Caco-2 (cell line): ENCODE data around the gene LRP1. TPM values are rescaled to one million over a fixed set of nuclear protein-coding genes. Genes with fewer than 3 reads are reported as not detected.

Source experiments
- BruUV-seq: library from RNA; stranded (reverse); fragments of 400-500 nt; replicated peaks from 2 replicates; lab custom pipeline; 2021; lab: Mats Ljungman, UMichigan
- CTCF ChIA-PET: fragments of 300-600 bp; sonication (Branson Sonifier 250); formaldehyde crosslinking; loops from one replicate; lab custom pipeline; 2022; ENCODE audit warnings: antibody characterized with exemption; lab: Charles Lee
- POLR2A ChIA-PET: fragments of 300-600 bp; sonication (Branson Sonifier 250); formaldehyde crosslinking; loops from one replicate; lab custom pipeline; 2022; ENCODE audit warnings: antibody characterized with exemption; lab: Charles Lee
- DNase-seq, 2 experiments: peaks; one replicate each; pipeline versions ENCODE4 v3.0.0 to v3.0.0-alpha.2; 2020 to 2022
- H3K27me3 ChIP-seq: replicated peaks from 2 replicates; pipeline ENCODE4 v1.6.0; 2011; ENCODE audit warnings: low read length; ENCODE audit not compliant: control insufficient read depth, insufficient read depth
- H3K36me3 ChIP-seq: 2 replicates; pipeline ENCODE4 v1.5.1; 2011; ENCODE audit warnings: low read length; ENCODE audit not compliant: control insufficient read depth, insufficient read depth
- H3K4me1 ChIP-seq: fragments of 250-450 bp; sonication (Bioruptor Pico); 2 replicates; pipeline ENCODE4 v1.5.1; 2020; ENCODE audit warnings: mild to moderate bottlenecking
- H3K4me3 ChIP-seq: 2 replicates; pipeline ENCODE4 v1.5.1; 2011; ENCODE audit warnings: low read depth, mild to moderate bottlenecking, control low read depth, low read length
- H3K9me3 ChIP-seq: fragments of 250-450 bp; sonication (Bioruptor Pico); 2 replicates; pipeline ENCODE4 v1.5.1; 2020; ENCODE audit warnings: mild to moderate bottlenecking, moderate library complexity
- H3K27ac Mint-ChIP-seq: one replicate; pipeline ENCODE4 v1.8.0; 2022; ENCODE audit warnings: mixed read lengths; ENCODE audit not compliant: unreplicated experiment
- H3K27me3 Mint-ChIP-seq: one replicate; pipeline ENCODE4 v1.8.0; 2022; ENCODE audit warnings: mixed read lengths; ENCODE audit not compliant: insufficient read depth, unreplicated experiment
- H3K36me3 Mint-ChIP-seq: one replicate; pipeline ENCODE4 v1.8.0; 2022; ENCODE audit warnings: mild to moderate bottlenecking, mixed read lengths; ENCODE audit not compliant: insufficient read depth, unreplicated experiment
- H3K4me1 Mint-ChIP-seq: one replicate; pipeline ENCODE4 v1.8.0; 2022; ENCODE audit warnings: low read depth, mixed read lengths; ENCODE audit not compliant: unreplicated experiment
- H3K4me3 Mint-ChIP-seq: one replicate; pipeline ENCODE4 v1.8.0; 2022; ENCODE audit warnings: mild to moderate bottlenecking, moderate library complexity, mixed read lengths; ENCODE audit not compliant: unreplicated experiment
- H3K9me3 Mint-ChIP-seq: one replicate; pipeline ENCODE4 v1.8.0; 2022; ENCODE audit warnings: mixed read lengths; ENCODE audit not compliant: unreplicated experiment
- intact Hi-C: fragments of 100-400 bp; cut with micrococcal nuclease; formaldehyde crosslinking; loops from one replicate; pipeline ENCODE4 v1.10.0; 2022; ENCODE audit not compliant: unreplicated experiment
- total RNA-seq: library from RNA; stranded (reverse); gene quantifications from 2 replicates; pipeline ENCODE4 v1.2.3, GENCODE V29; 2022
- TF ChIP-seq, protein P1 (sequence below), 2 experiments: fragments of 200-600 bp in 1 of 2; IDR thresholded peaks; 1 replicate in 1 of 2; 2 replicates in 1 of 2; pipeline versions ENCODE4 v1.5.1 to v1.8.0; 2011 to 2022; ENCODE audit warnings: antibody characterized with exemption in 1 of 2, control low read depth in 1 of 2, inconsistent platforms in 1 of 2, low read depth in 1 of 2, low read length in 1 of 2, mild to moderate bottlenecking in 1 of 2, moderate library complexity in 1 of 2; ENCODE audit not compliant: insufficient read depth in 1 of 2, severe bottlenecking in 1 of 2, unreplicated experiment in 1 of 2

The LRP1 gene
- total RNA-seq, 1 experiment from 2014 or later, result 111 TPM

DNA sequence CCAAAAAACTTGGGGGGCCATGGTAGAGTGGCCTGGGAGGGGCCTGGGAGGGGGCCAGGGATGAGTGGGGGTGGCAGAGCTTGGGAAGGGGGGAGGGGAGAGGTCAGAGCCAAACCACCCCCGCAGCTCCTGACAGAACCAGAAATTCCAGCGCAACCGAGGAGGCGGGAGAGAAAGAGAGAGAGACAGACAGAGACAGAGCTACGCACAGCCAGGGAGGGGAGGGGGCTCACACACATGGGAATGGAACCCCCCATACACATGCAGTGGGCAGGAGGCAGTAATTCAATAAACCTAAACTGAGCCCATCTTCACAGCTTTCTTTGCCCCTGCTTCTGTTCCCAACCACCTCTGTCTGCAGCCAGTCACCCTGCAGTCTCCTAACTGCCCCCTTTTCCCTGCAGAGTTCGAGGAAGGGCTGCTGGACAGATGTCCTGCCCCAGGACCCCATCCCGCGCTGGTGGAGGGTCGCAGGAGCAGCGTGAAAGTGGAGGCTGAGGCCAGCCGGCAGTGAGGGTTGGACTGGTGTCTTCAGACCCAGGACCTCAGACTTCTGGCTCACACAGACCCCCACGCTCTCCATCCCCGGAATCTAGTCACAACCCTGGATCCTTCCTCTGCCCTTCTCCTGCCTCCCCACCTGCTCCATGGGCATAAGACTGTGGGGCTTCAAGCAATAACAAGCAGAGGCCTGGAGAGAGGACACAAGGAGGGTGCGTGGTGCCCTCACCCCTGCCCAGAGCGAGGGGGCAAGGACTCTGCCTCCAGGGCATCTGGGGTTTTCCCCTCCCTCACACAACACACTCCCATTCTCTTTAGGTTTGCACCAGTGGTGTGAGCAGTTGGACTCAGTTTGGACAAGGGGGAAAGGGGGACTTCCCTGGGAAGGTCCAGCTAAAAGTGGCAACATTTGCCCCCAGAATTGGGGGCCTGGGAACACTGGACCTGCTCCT is 33.8 kb upstream of the LRP1 start:
- H3K4me1 ChIP-seq, result peaks cover 6% of the 10 kb centered on the region; the same call in 1 of the 2 replicates
- Mint-ChIP-seq H3K27ac (peak overlapping the region; percentile 71), H3K4me3 (peak overlapping the region; percentile 35), H3K36me3 (peaks cover 55% of the 10 kb centered on the region), H3K27me3 (no peaks in the 10 kb centered on the region), H3K9me3 (no peaks in the 10 kb centered on the region), H3K4me1 (peaks cover 19% of the 10 kb centered on the region)
- no peaks in the 10 kb centered on the region for H3K9me3 ChIP-seq
- DNase-seq, result no peak
- peaks cover 9% of the 10 kb centered on the region for H3K36me3 ChIP-seq
- POLR2A ChIA-PET, result no interaction called here
- intact Hi-C loops, result no loop called here
- TF ChIP-seq, protein P1, sequence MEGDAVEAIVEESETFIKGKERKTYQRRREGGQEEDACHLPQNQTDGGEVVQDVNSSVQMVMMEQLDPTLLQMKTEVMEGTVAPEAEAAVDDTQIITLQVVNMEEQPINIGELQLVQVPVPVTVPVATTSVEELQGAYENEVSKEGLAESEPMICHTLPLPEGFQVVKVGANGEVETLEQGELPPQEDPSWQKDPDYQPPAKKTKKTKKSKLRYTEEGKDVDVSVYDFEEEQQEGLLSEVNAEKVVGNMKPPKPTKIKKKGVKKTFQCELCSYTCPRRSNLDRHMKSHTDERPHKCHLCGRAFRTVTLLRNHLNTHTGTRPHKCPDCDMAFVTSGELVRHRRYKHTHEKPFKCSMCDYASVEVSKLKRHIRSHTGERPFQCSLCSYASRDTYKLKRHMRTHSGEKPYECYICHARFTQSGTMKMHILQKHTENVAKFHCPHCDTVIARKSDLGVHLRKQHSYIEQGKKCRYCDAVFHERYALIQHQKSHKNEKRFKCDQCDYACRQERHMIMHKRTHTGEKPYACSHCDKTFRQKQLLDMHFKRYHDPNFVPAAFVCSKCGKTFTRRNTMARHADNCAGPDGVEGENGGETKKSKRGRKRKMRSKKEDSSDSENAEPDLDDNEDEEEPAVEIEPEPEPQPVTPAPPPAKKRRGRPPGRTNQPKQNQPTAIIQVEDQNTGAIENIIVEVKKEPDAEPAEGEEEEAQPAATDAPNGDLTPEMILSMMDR (IDR thresholded peaks at IDR 0.05; ENCODE audit: insufficient read depth in 1 of 2, low read depth in 1 of 2, low read length in 1 of 2, severe bottlenecking in 1 of 2, unreplicated experiment in 1 of 2), result no peak
- H3K4me3 ChIP-seq, result no peak overlapping the region
- CTCF ChIA-PET, result interaction anchor here (0.6 to 3.3 kb wide), 3 partner anchors 17 to 392 kb away, joined by 3 to 22 read pairs (median 4); partner anchors contain the start of gene STAT6
- no peaks in the 10 kb centered on the region for H3K27me3 ChIP-seq
- BruUV-seq, result no TSS peak

- ChIA-PET POLR2A (no interaction called here), CTCF (interaction anchor here (3.9 kb wide), 1 partner anchor 17 kb away, joined by 19 read pairs; the partner anchor contains the start of gene STAT6)
- Histone ChIP-seq H3K9me3 (no peaks in the 10 kb centered on the region), H3K4me1 (peaks cover 6% of the 10 kb centered on the region; the same call in 1 of the 2 replicates), H3K27me3 (no peaks in the 10 kb centered on the region), H3K4me3 (no peak overlapping the region), H3K36me3 (peaks cover 9% of the 10 kb centered on the region)
- H3K4me1 Mint-ChIP-seq, result peaks cover 13% of the 10 kb centered on the region
- H3K27ac Mint-ChIP-seq, result no peak overlapping the region
- intact Hi-C loops, result no loop called here
- no peak overlapping the region for H3K4me3 Mint-ChIP-seq
- no peaks in the 10 kb centered on the region for H3K9me3 Mint-ChIP-seq
- no peak for DNase-seq
- no TSS peak for BruUV-seq
- peaks cover 47% of the 10 kb centered on the region for H3K36me3 Mint-ChIP-seq
- H3K27me3 Mint-ChIP-seq, result no peaks in the 10 kb centered on the region
- TF ChIP-seq, protein P1 (IDR thresholded peaks at IDR 0.05; ENCODE audit: insufficient read depth in 1 of 2, low read depth in 1 of 2, low read length in 1 of 2, severe bottlenecking in 1 of 2, unreplicated experiment in 1 of 2), result no peak
These were observed 32.8 kb upstream of the LRP1 start for GRCh38 chr12:57095440-57095839.

DNA sequence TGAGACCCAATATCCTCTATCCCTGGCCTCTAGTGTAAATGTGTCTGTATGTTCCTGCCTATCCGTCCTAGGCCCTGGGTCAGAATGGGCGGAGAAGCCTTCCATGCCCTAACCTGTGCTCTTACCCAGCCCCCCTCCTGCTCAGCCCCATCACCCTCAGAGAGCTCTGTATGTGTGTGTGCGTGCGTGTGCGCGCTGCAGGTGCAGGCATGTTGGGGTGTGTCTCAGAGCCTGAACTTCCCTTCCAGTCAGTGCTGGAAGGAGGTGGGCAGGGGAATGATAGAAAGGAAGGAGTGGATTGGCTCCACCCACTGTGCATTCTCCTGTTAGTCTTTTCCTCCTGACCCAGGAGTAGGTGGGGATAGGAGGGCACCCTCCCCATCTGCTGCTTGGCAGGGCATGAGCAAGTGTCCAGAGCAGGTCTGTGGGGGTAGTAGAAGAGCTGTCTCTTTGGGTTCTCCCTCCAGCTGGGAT is 32.1 kb upstream of the LRP1 start:
- peaks cover 6% of the 10 kb centered on the region; the same call in 1 of the 2 replicates for H3K4me1 ChIP-seq
- H3K4me1 Mint-ChIP-seq, result peaks cover 9% of the 10 kb centered on the region
- no peaks in the 10 kb centered on the region for H3K27me3 ChIP-seq
- H3K27me3 Mint-ChIP-seq, result no peaks in the 10 kb centered on the region
- no peak overlapping the region for H3K4me3 ChIP-seq
- DNase-seq, result no peak
- H3K36me3 ChIP-seq, result peaks cover 7% of the 10 kb centered on the region
- H3K9me3 ChIP-seq, result no peaks in the 10 kb centered on the region
- TF ChIP-seq, protein P1 (IDR thresholded peaks at IDR 0.05; ENCODE audit: insufficient read depth in 1 of 2, low read depth in 1 of 2, low read length in 1 of 2, severe bottlenecking in 1 of 2, unreplicated experiment in 1 of 2), result no peak
- H3K4me3 Mint-ChIP-seq, result no peak overlapping the region
- H3K36me3 Mint-ChIP-seq, result peaks cover 42% of the 10 kb centered on the region
- intact Hi-C loops, result no loop called here
- BruUV-seq, result TSS peak; percentile 55
- POLR2A ChIA-PET, result no interaction called here
- H3K27ac Mint-ChIP-seq, result no peak overlapping the region
- CTCF ChIA-PET, result interaction anchor here (3.9 kb wide), 1 partner anchor 16 kb away, joined by 19 read pairs; the partner anchor contains the start of gene STAT6
- no peaks in the 10 kb centered on the region for H3K9me3 Mint-ChIP-seq
